ENCODE data around the gene PIP4K2A.

DNA sequence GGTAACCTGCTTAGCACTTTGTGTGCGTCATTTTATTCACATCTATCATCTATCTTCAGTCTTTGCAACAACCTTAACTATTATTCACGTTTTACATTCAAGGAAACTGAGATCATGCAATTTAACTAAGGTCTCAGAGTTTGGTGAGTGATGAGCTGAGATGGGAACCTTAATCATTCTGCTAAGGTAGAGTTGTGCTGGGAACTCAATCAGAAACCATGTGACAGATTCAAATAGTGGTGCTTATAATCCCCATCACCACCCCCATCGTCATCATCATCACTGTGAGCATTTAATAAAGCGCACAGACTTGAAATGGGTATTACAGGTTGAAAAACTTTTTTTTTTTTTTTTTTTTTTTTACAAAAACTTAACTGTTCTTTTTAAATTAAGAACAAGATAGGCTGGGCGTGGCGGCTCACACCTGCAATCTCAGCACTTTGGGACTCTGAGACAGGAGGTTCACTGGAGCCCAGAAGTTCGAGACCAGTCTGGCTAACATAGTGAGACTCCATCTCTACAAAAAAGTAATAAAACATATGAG, 160.9 kb downstream of the PIP4K2A start:
- TF ChIP-seq CTCF (IDR thresholded peaks at IDR 0.05) (no peak), POLR2A (IDR thresholded peaks at IDR 0.05) (no peak), EP300 (IDR thresholded peaks at IDR 0.05) (no peak)
